Testis (tissue), 3 donors: ENCODE measurements around the gene CHRNB4. TPM values are rescaled to one million over a fixed set of nuclear protein-coding genes. Genes with fewer than 3 reads are reported as not detected.

Experiments used
- DNase-seq: peaks from one replicate; pipeline ENCODE4 v3.0.0-alpha.2; 2019
- H3K27ac ChIP-seq, 2 donors: fragments of 200-600 bp; sonication (generic); one replicate each; pipeline ENCODE4 v1.5.1; 2019
- H3K27me3 ChIP-seq: fragments of 200-600 bp; sonication (generic); one replicate; pipeline ENCODE4 v1.5.1; 2019
- H3K36me3 ChIP-seq: fragments of 200-600 bp; sonication (generic); one replicate; pipeline ENCODE4 v1.5.1; 2017; ENCODE audit warnings: low read depth; ENCODE audit errors: missing control alignments
- H3K4me1 ChIP-seq: fragments of 200-600 bp; sonication (generic); one replicate; pipeline ENCODE4 v1.5.1; 2019
- H3K4me3 ChIP-seq, 2 donors: fragments of 200-600 bp; sonication (generic); one replicate each; pipeline ENCODE4 v1.5.1; 2017 to 2019
- H3K9me3 ChIP-seq: fragments of 200-600 bp; sonication (generic); one replicate; pipeline ENCODE4 v1.5.1; 2017
- POLR2A ChIP-seq: fragments of 450-650 bp; IDR thresholded peaks from one replicate; pipeline ENCODE4 v1.6.1; 2017; ENCODE audit warnings: antibody characterized with exemption, mild to moderate bottlenecking, moderate library complexity
- WGBS, 2 donors: methylation state at CpG; one replicate each; pipeline ENCODE4 v1.1.5; 2018; 5-methylcytosine and 5-hydroxymethylcytosine counted together
- intact Hi-C: fragments of 100-400 bp; cut with DNase I; formaldehyde crosslinking; loops from one replicate; pipeline ENCODE4 v1.15.1; 2023; ENCODE audit warnings: low total_unique reads
- polyA plus RNA-seq: library from polyadenylated mRNA; stranded (reverse); fragments of 350-450 nt; fragmentation: Illumina TruSeq; extraction: RNeasy Lipid Tissue Mini Kit (QIAGEN cat#74804); gene quantifications from one replicate; pipeline ENCODE4 v1.2.3, GENCODE V29; 2014; ENCODE audit warnings: low read depth, low replicate concordance; ENCODE audit not compliant: insufficient read depth
- total RNA-seq, 2 donors: library from RNA; depleted of rRNA; stranded (reverse); fragments of >200 nt; gene quantifications; one replicate each; pipeline ENCODE4 v1.2.3, GENCODE V29; 2016
- TF ChIP-seq, protein P1 (sequence below), 3 experiments: fragments of 450-650 bp in 2 of 3; fragments of 200-600 bp in 1 of 3; sonication (generic) in 1 of 3; IDR thresholded peaks; one replicate each; pipeline ENCODE4 v1.5.1; 2016 to 2019; ENCODE audit warnings: antibody characterized with exemption in 3 of 3, mild to moderate bottlenecking in 2 of 3, moderate library complexity in 1 of 3

Gene CHRNB4
- total and polyA plus RNA-seq, 3 donors from 2014 or later = 7.4 to 13.1 (median 8.0) TPM

DNA sequence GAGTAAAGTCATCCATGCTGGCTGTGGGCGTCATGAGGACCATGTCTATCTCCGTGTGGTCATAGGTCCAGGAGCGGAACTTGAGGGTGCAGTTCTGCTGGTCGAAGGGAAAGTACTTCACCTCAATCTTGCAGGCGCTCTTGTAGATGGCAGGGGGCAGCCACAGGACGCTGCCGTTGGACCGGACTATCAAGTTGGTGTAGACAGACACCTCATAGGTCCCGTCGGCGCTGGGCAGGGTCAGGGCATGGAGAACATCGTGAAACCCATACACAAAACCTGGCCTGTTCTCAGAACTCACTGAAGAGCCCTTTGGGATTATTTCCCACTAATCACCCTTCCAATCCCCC is 11.3 kb downstream of the CHRNB4 start:
- Histone ChIP-seq H3K27ac (no peak overlapping the region), H3K9me3 (no peaks in the 10 kb centered on the region), H3K4me1 (no peaks in the 10 kb centered on the region), H3K27me3 (no peaks in the 10 kb centered on the region), H3K36me3 (no peaks in the 10 kb centered on the region), H3K4me3 (no peak overlapping the region)
- no peak for DNase-seq
- intact Hi-C loops = no loop called here
- 95 to 96% methylated on average over 12 of the region's 12 CpGs for WGBS, 2 donors
- TF ChIP-seq, protein P1, sequence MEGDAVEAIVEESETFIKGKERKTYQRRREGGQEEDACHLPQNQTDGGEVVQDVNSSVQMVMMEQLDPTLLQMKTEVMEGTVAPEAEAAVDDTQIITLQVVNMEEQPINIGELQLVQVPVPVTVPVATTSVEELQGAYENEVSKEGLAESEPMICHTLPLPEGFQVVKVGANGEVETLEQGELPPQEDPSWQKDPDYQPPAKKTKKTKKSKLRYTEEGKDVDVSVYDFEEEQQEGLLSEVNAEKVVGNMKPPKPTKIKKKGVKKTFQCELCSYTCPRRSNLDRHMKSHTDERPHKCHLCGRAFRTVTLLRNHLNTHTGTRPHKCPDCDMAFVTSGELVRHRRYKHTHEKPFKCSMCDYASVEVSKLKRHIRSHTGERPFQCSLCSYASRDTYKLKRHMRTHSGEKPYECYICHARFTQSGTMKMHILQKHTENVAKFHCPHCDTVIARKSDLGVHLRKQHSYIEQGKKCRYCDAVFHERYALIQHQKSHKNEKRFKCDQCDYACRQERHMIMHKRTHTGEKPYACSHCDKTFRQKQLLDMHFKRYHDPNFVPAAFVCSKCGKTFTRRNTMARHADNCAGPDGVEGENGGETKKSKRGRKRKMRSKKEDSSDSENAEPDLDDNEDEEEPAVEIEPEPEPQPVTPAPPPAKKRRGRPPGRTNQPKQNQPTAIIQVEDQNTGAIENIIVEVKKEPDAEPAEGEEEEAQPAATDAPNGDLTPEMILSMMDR (IDR thresholded peaks at IDR 0.05) = no peak
- TF ChIP-seq POLR2A = no peak

DNA sequence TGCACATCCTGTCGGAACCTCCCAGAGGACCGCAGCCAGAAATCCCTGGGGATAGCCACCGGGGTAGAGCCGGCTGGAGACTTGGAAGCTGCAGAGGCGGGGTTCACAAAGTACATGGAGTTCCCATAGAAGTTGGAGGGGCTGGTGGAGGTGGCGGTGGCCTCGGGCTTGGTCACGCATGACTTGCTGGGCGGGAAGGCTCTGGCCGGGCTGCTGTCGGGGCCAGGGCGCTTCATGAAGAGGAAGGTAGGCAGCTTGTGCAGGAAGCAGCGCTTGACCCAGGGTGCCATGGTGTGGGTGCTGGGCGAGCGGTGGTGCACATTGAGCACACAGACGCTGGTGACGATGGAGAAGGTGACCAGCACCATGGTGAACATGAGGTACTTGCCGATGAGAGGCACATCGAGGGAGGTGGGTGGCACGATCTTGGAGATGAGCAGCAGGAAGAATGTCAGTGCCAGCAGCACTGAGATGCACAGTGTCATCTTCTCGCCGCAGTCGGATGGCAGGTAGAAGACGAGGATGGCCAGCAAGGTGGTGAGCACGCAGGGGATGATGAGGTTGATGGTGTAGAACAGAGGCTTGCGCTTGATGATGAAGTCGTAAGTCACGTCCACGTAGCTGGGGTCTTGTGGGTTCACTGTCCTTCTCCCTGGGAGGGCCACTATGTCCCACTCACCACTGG is 11.8 kb downstream of the CHRNB4 start:
- Histone ChIP-seq H3K4me1 (no peaks in the 10 kb centered on the region), H3K27me3 (no peaks in the 10 kb centered on the region), H3K4me3 (no peak overlapping the region), H3K9me3 (no peaks in the 10 kb centered on the region), H3K36me3 (no peaks in the 10 kb centered on the region), H3K27ac (no peak overlapping the region)
- intact Hi-C loops = no loop called here
- DNase-seq = no peak
- 87 to 94% methylated on average over 29 of the region's 29 CpGs for WGBS, 2 donors
- no peak for TF ChIP-seq POLR2A
- TF ChIP-seq, protein P1 (IDR thresholded peaks at IDR 0.05) = no peak

DNA sequence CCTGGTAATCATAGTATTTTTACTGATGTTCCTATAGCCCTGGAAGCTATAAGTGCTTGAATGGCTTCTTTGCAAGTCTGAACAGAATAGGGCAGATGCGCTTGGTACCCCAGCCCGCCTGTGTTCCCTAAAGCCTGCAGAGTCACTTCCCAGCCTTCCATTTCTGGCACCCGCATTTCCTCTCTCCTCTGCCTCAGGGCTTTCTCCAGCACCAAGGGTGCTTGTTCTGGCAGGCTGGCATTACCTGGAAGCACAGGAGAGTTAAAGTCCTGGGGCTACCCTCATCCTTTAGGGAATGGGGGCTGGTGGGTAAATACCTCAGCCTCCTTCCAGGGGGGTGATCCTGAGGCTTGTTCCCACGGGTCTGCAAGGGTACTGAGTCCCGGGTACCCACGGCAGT is 12.8 kb downstream of the CHRNB4 start:
- DNase-seq = no peak
- intact Hi-C loops = no loop called here
- Histone ChIP-seq H3K4me3 (no peak overlapping the region), H3K27me3 (no peaks in the 10 kb centered on the region), H3K4me1 (no peaks in the 10 kb centered on the region), H3K27ac (no peak overlapping the region), H3K36me3 (no peaks in the 10 kb centered on the region), H3K9me3 (no peaks in the 10 kb centered on the region)
- TF ChIP-seq POLR2A = no peak
- TF ChIP-seq, protein P1 (IDR thresholded peaks at IDR 0.05) = no peak
- 88 to 91% methylated on average over 6 of the region's 6 CpGs for WGBS, 2 donors

DNA sequence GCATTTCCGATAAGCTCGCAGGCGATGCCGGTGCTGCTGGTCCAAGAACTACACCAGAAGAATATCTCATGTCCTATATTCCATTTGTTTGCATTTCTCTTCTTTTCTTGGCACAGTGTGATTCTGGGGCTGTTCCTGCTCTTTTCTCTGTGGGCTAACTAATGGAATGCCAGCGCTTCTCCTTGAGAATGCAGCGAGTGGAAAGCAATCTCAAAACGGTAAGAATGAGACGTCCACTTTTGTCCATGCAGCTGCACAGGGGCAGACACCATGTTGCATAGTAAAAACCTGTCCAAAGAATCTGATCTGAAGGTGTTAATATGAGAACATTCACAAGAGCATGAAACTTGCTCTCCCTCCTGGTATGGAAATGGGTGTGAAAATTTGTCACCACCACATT is 13.7 kb downstream of the CHRNB4 start:
- 79 to 83% methylated on average over 6 to 8 of the region's 8 CpGs for WGBS, 2 donors
- TF ChIP-seq POLR2A = no peak
- no peak overlapping the region for H3K4me3 ChIP-seq
- no peak for DNase-seq
- H3K9me3 ChIP-seq = no peaks in the 10 kb centered on the region
- H3K27ac ChIP-seq = no peak overlapping the region
- intact Hi-C loops = no loop called here
- H3K4me1 ChIP-seq = no peaks in the 10 kb centered on the region
- H3K36me3 ChIP-seq = no peaks in the 10 kb centered on the region
- no peaks in the 10 kb centered on the region for H3K27me3 ChIP-seq

DNA sequence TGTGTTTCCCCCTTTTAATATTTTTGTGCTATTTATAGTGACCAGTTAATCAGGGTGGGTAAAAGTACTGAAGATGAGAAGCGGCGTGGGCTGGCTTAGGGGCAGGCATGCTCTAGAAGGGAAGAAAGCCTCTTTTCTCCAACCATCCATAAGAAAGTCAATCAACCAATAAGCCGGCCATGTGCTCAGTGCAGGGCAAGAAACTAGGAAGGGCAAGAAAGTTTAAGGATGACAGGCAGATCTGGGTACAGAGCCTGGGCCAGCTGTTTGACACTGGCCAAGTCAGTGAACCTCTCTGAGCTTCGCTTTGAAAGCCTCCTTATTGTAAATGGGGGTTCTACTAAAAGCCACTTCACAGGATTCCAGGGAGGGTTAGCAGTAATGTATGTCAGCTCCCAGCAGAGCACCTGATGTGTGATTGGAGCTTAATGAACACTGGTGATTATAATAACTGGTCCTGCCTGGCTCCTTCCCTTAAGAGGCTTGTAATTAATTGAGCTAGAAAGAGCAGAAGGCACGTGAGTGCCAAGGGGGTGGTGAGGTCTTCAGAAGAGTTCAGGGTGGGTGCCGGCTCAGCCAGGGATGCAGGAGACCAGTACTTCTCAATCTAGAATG is 14.5 kb downstream of the CHRNB4 start:
- Histone ChIP-seq H3K4me3 (no peak overlapping the region), H3K36me3 (no peaks in the 10 kb centered on the region), H3K9me3 (no peaks in the 10 kb centered on the region), H3K27me3 (no peaks in the 10 kb centered on the region), H3K27ac (no peak overlapping the region), H3K4me1 (no peaks in the 10 kb centered on the region)
- DNase-seq = no peak
- WGBS, 2 donors = 81 to 92% methylated on average over 6 of the region's 6 CpGs
- TF ChIP-seq POLR2A = no peak
- TF ChIP-seq, protein P1 (IDR thresholded peaks at IDR 0.05) = no peak
- intact Hi-C loops = no loop called here
